H1 (cell line): ENCODE data around the gene SLC12A8. TPM values are rescaled to one million over a fixed set of nuclear protein-coding genes. Genes with fewer than 3 reads are reported as not detected.
A peak's percentile ranks its signal among the peaks of the same experiment; 100 is the strongest.

ENCODE experiments used
- CTCF ChIA-PET: fragments of 300-600 bp; sonication (Branson Sonifier 250); formaldehyde crosslinking; loops from one replicate; lab custom pipeline; 2021; ENCODE audit not compliant: partially characterized antibody; lab: Charles Lee
- POLR2A ChIA-PET: fragments of 300-600 bp; sonication (Branson Sonifier 250); formaldehyde crosslinking; loops from one replicate; lab custom pipeline; 2021; ENCODE audit warnings: inconsistent platforms; ENCODE audit not compliant: partially characterized antibody; lab: Charles Lee
- DNase-seq, 2 experiments: peaks; one replicate each; pipeline versions ENCODE4 v3.0.0 to v3.0.0-alpha.2; 2010 to 2022; ENCODE audit warnings: low spot score in 2 of 2, low read depth in 1 of 2, mixed read lengths in 1 of 2
- FAIRE-seq: peaks from 2 replicates; lab custom pipeline; 2011; peaks lifted over from hg19 to GRCh38; lab: Jason Lieb, UNC
- H2AFZ ChIP-seq: 2 replicates; pipeline ENCODE4 v1.8.1; 2012; ENCODE audit warnings: low read length, inconsistent platforms
- H2AK5ac ChIP-seq: 2 replicates; pipeline ENCODE4 v1.6.1; 2013; ENCODE audit warnings: low read depth, low read length
- H2BK120ac ChIP-seq: replicated peaks from 2 replicates; pipeline ENCODE3; 2013; ENCODE audit warnings: low read depth, low read length, inconsistent platforms
- H2BK12ac ChIP-seq: 2 replicates; pipeline ENCODE4 v1.6.1; 2013; ENCODE audit warnings: low read depth, low read length
- H2BK15ac ChIP-seq: 2 replicates; pipeline ENCODE4 v1.6.1; 2013; ENCODE audit warnings: low read length
- H2BK20ac ChIP-seq: 2 replicates; pipeline ENCODE4 v1.6.1; 2013; ENCODE audit warnings: low read length
- H2BK5ac ChIP-seq: 2 replicates; pipeline ENCODE4 v1.6.1; 2013; ENCODE audit warnings: low read depth, low read length
- H3K14ac ChIP-seq: 2 replicates; pipeline ENCODE4 v1.6.1; 2013; ENCODE audit warnings: inconsistent platforms; ENCODE audit not compliant: insufficient read length
- H3K18ac ChIP-seq: 2 replicates; pipeline ENCODE4 v1.6.1; 2013; ENCODE audit warnings: low read length; ENCODE audit errors: extremely low read depth
- H3K23ac ChIP-seq: 2 replicates; pipeline ENCODE4 v1.6.1; 2013; ENCODE audit warnings: inconsistent platforms; ENCODE audit not compliant: insufficient read length
- H3K23me2 ChIP-seq: 2 replicates; pipeline ENCODE4 v1.6.1; 2013; ENCODE audit warnings: low read depth, low read length
- H3K27ac ChIP-seq: 2 replicates; pipeline ENCODE4 v1.6.1; 2011; ENCODE audit warnings: low read depth, low read length, inconsistent platforms
- H3K27me3 ChIP-seq, 4 experiments: replicated peaks in 1 of 4; 1 replicate in 1 of 4; 2 replicates in 3 of 4; pipeline versions ENCODE4 v1.6.1 to v1.8.1; 2011 to 2013; ENCODE audit warnings: low read length in 3 of 4, mild to moderate bottlenecking in 3 of 4, inconsistent platforms in 2 of 4, mixed read lengths in 2 of 4, moderate library complexity in 1 of 4; ENCODE audit not compliant: control insufficient read depth in 3 of 4, insufficient read depth in 3 of 4; ENCODE audit errors: extremely low read depth in 1 of 4
- H3K36me3 ChIP-seq, 4 experiments: 2 replicates each; pipeline versions ENCODE4 v1.6.1 to v1.8.1; 2011 to 2013; ENCODE audit warnings: mild to moderate bottlenecking in 4 of 4, low read length in 3 of 4, moderate library complexity in 2 of 4, control low read depth in 1 of 4, inconsistent platforms in 1 of 4; ENCODE audit not compliant: insufficient read depth in 4 of 4, control insufficient read depth in 2 of 4
- H3K4ac ChIP-seq: replicated peaks from 2 replicates; pipeline ENCODE3; 2013; ENCODE audit warnings: low read length, low read depth, mixed read lengths, inconsistent platforms; ENCODE audit not compliant: insufficient read length
- H3K4me1 ChIP-seq, 4 experiments: replicated peaks in 1 of 4; 1 replicate in 1 of 4; 2 replicates in 3 of 4; pipeline versions ENCODE4 v1.6.1 to v1.8.1; 2011 to 2013; ENCODE audit warnings: low read length in 3 of 4, inconsistent platforms in 2 of 4, mixed read lengths in 1 of 4; ENCODE audit not compliant: insufficient read depth in 4 of 4, control insufficient read depth in 3 of 4
- H3K4me2 ChIP-seq, 2 experiments: 2 replicates each; pipeline versions ENCODE4 v1.6.1 to v1.8.1; 2011 to 2013; ENCODE audit warnings: low read depth in 2 of 2, low read length in 2 of 2, control low read depth in 1 of 2, inconsistent platforms in 1 of 2, mild to moderate bottlenecking in 1 of 2; ENCODE audit not compliant: insufficient read depth in 1 of 2
- H3K4me3 ChIP-seq, 4 experiments: fragments of 200-600, 300-600 bp in 1 of 4; sonication (generic), shearing (Covaris generic), sonication (Bioruptor Twin) in 1 of 4; 2 replicates each; pipeline versions ENCODE4 v1.5.1 to v1.8.1; 2011 to 2016; ENCODE audit warnings: low read length in 4 of 4, low read depth in 3 of 4, control low read depth in 2 of 4, inconsistent platforms in 2 of 4, mild to moderate bottlenecking in 2 of 4, mixed read lengths in 1 of 4, moderate library complexity in 1 of 4; ENCODE audit not compliant: insufficient read depth in 2 of 4; ENCODE audit errors: extremely low read depth in 1 of 4
- H3K56ac ChIP-seq: replicated peaks from 2 replicates; pipeline ENCODE3; 2013; ENCODE audit warnings: low read depth, mild to moderate bottlenecking, mixed read lengths, low read length, inconsistent platforms; ENCODE audit not compliant: insufficient read length
- H3K79me1 ChIP-seq: 2 replicates; pipeline ENCODE4 v1.6.1; 2013; ENCODE audit warnings: low read depth, low read length, control low read depth
- H3K79me2 ChIP-seq, 2 experiments: 2 replicates each; pipeline versions ENCODE4 v1.6.1 to v1.8.1; 2012 to 2013; ENCODE audit warnings: low read length in 2 of 2, mild to moderate bottlenecking in 2 of 2, inconsistent platforms in 1 of 2; ENCODE audit not compliant: insufficient read depth in 2 of 2, control insufficient read depth in 1 of 2
- H3K9ac ChIP-seq, 4 experiments: replicated peaks in 1 of 4; 1 replicate in 1 of 4; 2 replicates in 3 of 4; pipeline versions ENCODE4 v1.6.1 to v1.8.1; 2011 to 2013; ENCODE audit warnings: low read depth in 3 of 4, low read length in 3 of 4, control low read depth in 2 of 4, mild to moderate bottlenecking in 2 of 4, moderate library complexity in 2 of 4, inconsistent platforms in 1 of 4; ENCODE audit errors: extremely low read depth in 1 of 4
- H3K9me3 ChIP-seq, 2 experiments: 2 replicates each; pipeline versions ENCODE4 v1.6.1 to v1.8.1; 2012 to 2013; ENCODE audit warnings: mild to moderate bottlenecking in 2 of 2, moderate library complexity in 2 of 2, control low read depth in 1 of 2, inconsistent platforms in 1 of 2, low read depth in 1 of 2, low read length in 1 of 2, mixed read lengths in 1 of 2; ENCODE audit not compliant: insufficient read depth in 2 of 2
- H4K20me1 ChIP-seq, 2 experiments: replicated peaks in 1 of 2; 2 replicates each; pipeline versions ENCODE3 to v1.8.1; 2011 to 2013; ENCODE audit warnings: inconsistent platforms in 2 of 2, low read length in 2 of 2, mild to moderate bottlenecking in 1 of 2; ENCODE audit not compliant: insufficient read depth in 2 of 2, control insufficient read depth in 1 of 2
- H4K5ac ChIP-seq: 2 replicates; pipeline ENCODE4 v1.6.1; 2013; ENCODE audit warnings: low read length, low read depth, mixed read lengths, inconsistent platforms; ENCODE audit not compliant: insufficient read length
- H4K8ac ChIP-seq: 2 replicates; pipeline ENCODE4 v1.8.0; 2013; ENCODE audit warnings: mild to moderate bottlenecking, moderate library complexity, low read length, inconsistent platforms; ENCODE audit not compliant: insufficient read depth; ENCODE audit errors: extremely low read depth
- H4K91ac ChIP-seq: replicated peaks from 2 replicates; pipeline ENCODE3; 2013; ENCODE audit warnings: low read length, mixed read lengths, inconsistent platforms; ENCODE audit not compliant: insufficient read length
- CEBPB ChIP-seq: IDR thresholded peaks from 2 replicates; pipeline ENCODE4 v1.6.1; 2012; ENCODE audit warnings: low read depth, low read length
- E2F6 ChIP-seq: IDR thresholded peaks from 2 replicates; pipeline ENCODE4 v1.6.1; 2012; ENCODE audit warnings: inconsistent platforms
- MAX ChIP-seq: IDR thresholded peaks from 2 replicates; pipeline ENCODE4 v1.6.1; 2012; ENCODE audit warnings: inconsistent platforms
- POLR2A ChIP-seq, 2 experiments: IDR thresholded peaks; 1 replicate in 1 of 2; 2 replicates in 1 of 2; pipeline ENCODE4 v1.6.1; 2011; ENCODE audit warnings: low read depth in 2 of 2, low read length in 2 of 2, mild to moderate bottlenecking in 2 of 2; ENCODE audit errors: control extremely low read depth in 1 of 2
- RAD21 ChIP-seq, 2 experiments: IDR thresholded peaks in 1 of 2; conservative IDR thresholded peaks in 1 of 2; 2 replicates each; pipeline ENCODE4 v1.6.1; 2011; ENCODE audit warnings: low read depth in 2 of 2, low read length in 2 of 2, improper control_type of control experiment in 1 of 2, inconsistent platforms in 1 of 2, mild to moderate bottlenecking in 1 of 2, moderate library complexity in 1 of 2
- TBP ChIP-seq: IDR thresholded peaks from 2 replicates; pipeline ENCODE4 v1.6.1; 2011; ENCODE audit warnings: low read depth, low read length, improper control_type of control experiment
- whole genome bisulfite sequencing, 2 experiments: shearing (Covaris generic) in 1 of 2; methylation state at CpG; one replicate each; pipeline versions ENCODE4 v1.1.6 to v1.1.7; 2013 to 2015; ENCODE audit warnings: low lambda C conversion rate in 2 of 2, mixed read lengths in 2 of 2, inconsistent platforms in 1 of 2, low coverage in 1 of 2, missing lambda C conversion rate in 1 of 2; ENCODE audit not compliant: insufficient replicate concordance in 2 of 2, insufficient coverage in 1 of 2, insufficient read length in 1 of 2; ENCODE audit errors: extremely low coverage in 1 of 2, missing lambda C conversion rate in 1 of 2; 5-methylcytosine and 5-hydroxymethylcytosine counted together
- long read RNA-seq, 2 experiments: library from RNA in 1 of 2; library from capped mRNA in 1 of 2; stranded (forward); transcript quantifications; one replicate each; pipeline ENCODE4 v2.0.0, GENCODE V29; 2021; ENCODE audit warnings: inconsistent platforms in 1 of 2
- polyA minus RNA-seq, 3 experiments: library from RNA; depleted of rRNA, polyadenylated mRNA; stranded (reverse); fragments of >200 nt; gene quantifications; 1 replicate in 2 of 3; 2 replicates in 1 of 3; pipeline ENCODE4 v1.2.3, GENCODE V29; 2011
- polyA plus RNA-seq, 7 experiments: library from polyadenylated mRNA; depleted of rRNA in 3 of 7; stranded (reverse) in 5 of 7; unstranded in 2 of 7; fragments of >200 nt in 5 of 7; fragments of 200-250 nt in 2 of 7; gene quantifications; 1 replicate in 5 of 7; 2 replicates in 1 of 7; 4 replicates in 1 of 7; pipeline versions ENCODE4 v1.2.1 to v1.2.3, GENCODE V29; 2011 to 2013; ENCODE audit warnings: missing spikeins in 2 of 7, mixed read lengths in 2 of 7
- total RNA-seq: library from RNA; stranded (reverse); fragmentation: NEBNext Ultra II Directional; extraction: Animal tissue kit (Norgen Biotek cat#: 25700); gene quantifications from 2 replicates; pipeline ENCODE4 v1.2.1, GENCODE V29; 2021

Gene SLC12A8
- 12.0 and 13.7 TPM in 2 replicates for total RNA-seq
- polyA plus RNA-seq (2011; rRNA removed), result 14.4 and 16.9 TPM in 2 replicates
- 12.0 TPM for polyA plus RNA-seq (2011; cell fraction: cytosol; rRNA removed)
- polyA plus RNA-seq (2011; cell fraction: nucleus; rRNA removed), result 21.0 TPM
- polyA plus RNA-seq (2012, experiment 1 of 2), result 9.7 to 11.8 TPM (median 10.8 TPM) in 4 replicates
- 8.0 TPM for polyA plus RNA-seq (2012, experiment 2 of 2)
- 9.6 TPM for polyA plus RNA-seq (2013, experiment 1 of 2)
- 9.6 TPM for polyA plus RNA-seq (2013, experiment 2 of 2)
- 21.4 and 25.0 TPM in 2 replicates for polyA minus RNA-seq (2011; rRNA and poly(A)+ RNA removed)
- polyA minus RNA-seq (2011; cell fraction: cytosol; rRNA and poly(A)+ RNA removed), result 10.2 TPM
- 16.2 TPM for polyA minus RNA-seq (2011; cell fraction: nucleus; rRNA and poly(A)+ RNA removed)
- long read RNA-seq, experiment 1, partial matches to known transcripts, result 1 of 6 reads
- long read RNA-seq, experiment 1, other reads (novel, unspliced or antisense), result 2 of 6 reads
- long read RNA-seq, experiment 2, partial matches to known transcripts, result 0 of 3 reads
- long read RNA-seq, experiment 2, other reads (novel, unspliced or antisense), result 2 of 3 reads

- Histone ChIP-seq H4K8ac (peak within 1 kb of the TSS; percentile 93), H3K4me2 (peak within 1 kb of the TSS; percentile 71 to 94), H3K56ac (peak within 1 kb of the TSS; percentile 42), H2BK5ac (peak within 1 kb of the TSS; percentile 69; the same call in 1 of the 2 replicates), H3K14ac (no peak within 1 kb of the TSS), H3K23me2 (peaks cover 11% of the 10 kb centered on the region; the same call in 1 of the 2 replicates), H3K27ac (peak within 1 kb of the TSS; percentile 8; the same call in 1 of the 2 replicates), H3K36me3 (peaks cover 0 to 2% (median 0%) of the 10 kb centered on the region in 4 experiments; a peak in 1 of 8 replicates), H2BK20ac (peak within 1 kb of the TSS; percentile 86; the same call in 1 of the 2 replicates), H3K4me1 (peaks cover 8 to 21% (median 14%) of the 10 kb centered on the region in 4 experiments), H2BK120ac (no peak within 1 kb of the TSS), H4K20me1 (no peaks in the 10 kb centered on the region), H2AFZ (peak within 1 kb of the TSS; percentile 77; the same call in 1 of the 2 replicates), H3K79me1 (no peaks in the 10 kb centered on the region), H4K5ac (peak within 1 kb of the TSS; percentile 60), H3K18ac (peak within 1 kb of the TSS; percentile 68), H2BK15ac (peak within 1 kb of the TSS; percentile 95; the same call in 1 of the 2 replicates), H4K91ac (peak within 1 kb of the TSS; percentile 86), H3K4ac (peak within 1 kb of the TSS; percentile 96), H3K9me3 (no peaks in the 10 kb centered on the region), H3K4me3 (peak within 1 kb of the TSS; percentile 61 to 81 (median 65)), H3K79me2 (no peaks in the 10 kb centered on the region), H2BK12ac (peak within 1 kb of the TSS; percentile 86), H2AK5ac (0 out of 2 replicates have a peak within 1 kb of the TSS, but pooled peaks have one; percentile 7), H3K27me3 (peaks cover 0 to 5% (median 3%) of the 10 kb centered on the region in 4 experiments; a peak in 3 of 7 replicates), H3K23ac (no peak within 1 kb of the TSS), H3K9ac (peak within 1 kb of the TSS; percentile 51 to 72 (median 59); a peak in 6 of 7 replicates)
- ChIA-PET CTCF (interaction anchor here (0.9 to 1.6 kb wide), 2 partner anchors 11 to 226 kb away, joined by 3 to 11 read pairs; no protein-coding TSS in a partner anchor), POLR2A (interaction anchor here (0.6 to 1.4 kb wide), 6 partner anchors 8 to 383 kb away, joined by 3 to 4 read pairs (median 3); no protein-coding TSS in a partner anchor)
- FAIRE-seq, result no peak
- DNase-seq, result peak in 1 of 2 experiments; percentile 72
- 19% methylated on average over 34 of the region's 55 CpGs; no CpG with 5 or more reads in 1 of the 2 experiments for WGBS, 2 experiments
- TF ChIP-seq POLR2A (IDR thresholded peaks at IDR 0.05; ENCODE audit: control extremely low read depth in 1 of 2, low read depth in 2 of 2, low read length in 2 of 2), result peak in 1 of 2 experiments; percentile 54; a peak in 1 of 3 replicates
- TF ChIP-seq MAX, result peak; percentile 87
- no peak for TF ChIP-seq CEBPB
- TF ChIP-seq RAD21 (IDR thresholded peaks at IDR 0.05 in 1 of 2, conservative IDR thresholded peaks at IDR 0.05 in 1 of 2; ENCODE audit: low read depth in 2 of 2, low read length in 2 of 2), result no peak
- TF ChIP-seq TBP, result no peak
- peak; percentile 50 for TF ChIP-seq E2F6
Observed at GRCh38 chr3:125212509-125213363, at the start of gene SLC12A8. SLC12A8 (minus strand) TSS chr3:125212748; CDS start chr3:125211349, 1,399 bp downstream.
